HEK293 (cell line): Measurements from ENCODE around the gene PTMA.
"Not testable (repeated sequence)": the region's sequence is repeated elsewhere in the genome, so short reads cannot be mapped to it uniquely, and the experiment has no call there.

ENCODE experiments used
- CTCF ChIP-seq: fragments of 450-650 bp; formaldehyde crosslinking; IDR thresholded peaks from 2 replicates; pipeline ENCODE4 v1.5.1; 2016; ENCODE audit warnings: missing biosample characterization, missing genetic modification characterization
- MEIS1 ChIP-seq: sonication (generic); formaldehyde crosslinking; IDR thresholded peaks from 2 replicates; pipeline ENCODE4 v1.8.1; 2022; ENCODE audit warnings: missing genetic modification reagents, mild to moderate bottlenecking, borderline replicate concordance
- MZF1 ChIP-seq: fragments of 450-650 bp; formaldehyde crosslinking; IDR thresholded peaks from 2 replicates; pipeline ENCODE4 v1.5.1; 2017; ENCODE audit warnings: missing biosample characterization, missing genetic modification characterization, borderline replicate concordance
- PRDM1 ChIP-seq: fragments of 450-650 bp; formaldehyde crosslinking; IDR thresholded peaks from 2 replicates; pipeline ENCODE4; 2016; ENCODE audit warnings: missing biosample characterization, missing genetic modification characterization
- REST ChIP-seq: fragments of 450-650 bp; formaldehyde crosslinking; IDR thresholded peaks from 2 replicates; pipeline ENCODE4 v1.5.1; 2016; ENCODE audit warnings: missing biosample characterization, missing genetic modification characterization
- TCF7L2 ChIP-seq: IDR thresholded peaks from 2 replicates; pipeline ENCODE4 v1.6.1; 2011; ENCODE audit warnings: low read depth, mild to moderate bottlenecking, inconsistent platforms, low read length, moderate library complexity, borderline replicate concordance
- YY1 ChIP-seq: fragments of 450-650 bp; formaldehyde crosslinking; IDR thresholded peaks from 2 replicates; pipeline ENCODE4 v1.5.1; 2018; ENCODE audit warnings: missing biosample characterization, missing genetic modification characterization
- ZNF175 ChIP-seq: fragments of 450-650 bp; formaldehyde crosslinking; IDR thresholded peaks from 2 replicates; pipeline ENCODE4 v1.5.1; 2016; ENCODE audit warnings: missing biosample characterization, missing genetic modification characterization
- ZNF2 ChIP-seq: fragments of 450-650 bp; formaldehyde crosslinking; IDR thresholded peaks from 2 replicates; pipeline ENCODE4 v1.5.1; 2016; ENCODE audit warnings: missing biosample characterization, missing genetic modification characterization
- ZNF274 ChIP-seq, 2 experiments: fragments of 200-500 bp in 1 of 2; fragments of 450-650 bp in 1 of 2; sonication (Bioruptor generic) in 1 of 2; formaldehyde crosslinking in 1 of 2; IDR thresholded peaks; 2 replicates each; pipeline versions ENCODE4 v1.5.1 to v1.6.1; 2014 to 2016; ENCODE audit warnings: borderline replicate concordance in 1 of 2, inconsistent platforms in 1 of 2, low read length in 1 of 2, missing biosample characterization in 1 of 2, missing genetic modification characterization in 1 of 2
- ZNF513 ChIP-seq: fragments of 450-650 bp; IDR thresholded peaks from 2 replicates; pipeline ENCODE4 v1.5.1; 2018; ENCODE audit warnings: missing biosample characterization, missing genetic modification characterization
- ZNF529 ChIP-seq: fragments of 450-650 bp; formaldehyde crosslinking; IDR thresholded peaks from 2 replicates; pipeline ENCODE4 v1.5.1; 2017; ENCODE audit warnings: missing genetic modification characterization, missing biosample characterization; ENCODE audit not compliant: insufficient replicate concordance
- ZNF549 ChIP-seq: fragments of 450-650 bp; IDR thresholded peaks from 2 replicates; pipeline ENCODE4 v1.5.1; 2018; ENCODE audit warnings: missing biosample characterization, missing genetic modification characterization, mild to moderate bottlenecking, inconsistent platforms, moderate library complexity
- ZNF692 ChIP-seq: fragments of 450-650 bp; formaldehyde crosslinking; IDR thresholded peaks from 2 replicates; pipeline ENCODE4 v1.5.1; 2016; ENCODE audit warnings: missing biosample characterization, missing genetic modification characterization

GRCh38 chr2:231660073-231660472, 48.3 kb upstream of the PTMA start:
- TF ChIP-seq CTCF (tag by site-specific recombination); PRDM1 (tag by site-specific recombination); ZNF529 (tag by site-specific recombination); MZF1 (tag by site-specific recombination); ZNF274 (IDR thresholded peaks at IDR 0.05; ENCODE audit: low read length); ZNF274 (tag by site-specific recombination; IDR thresholded peaks at IDR 0.05; ENCODE audit: borderline replicate concordance); ZNF692 (tag by site-specific recombination); MEIS1 (CRISPR knock-in tag); TCF7L2; ZNF175 (tag by site-specific recombination); REST (tag by site-specific recombination); ZNF549; ZNF2; YY1 (tag by site-specific recombination); ZNF513 (tag by site-specific recombination): not testable (repeated sequence)
